Right lobe of liver (tissue), 4 donors: Measurements from ENCODE around the gene CIDEB.

Experiments used
- POLR2A ChIP-seq: fragments of 450-650 bp; IDR thresholded peaks from one replicate; pipeline ENCODE4 v1.6.1; 2017; ENCODE audit warnings: antibody characterized with exemption, mild to moderate bottlenecking
- TF ChIP-seq, protein P1 (sequence below), 4 donors: fragments of 200-600 bp in 3 of 4; fragments of 450-650 bp in 1 of 4; IDR thresholded peaks; one replicate each; pipeline versions ENCODE4 v1.5.1 to v1.8.0; 2016 to 2022; ENCODE audit warnings: antibody characterized with exemption in 4 of 4, mild to moderate bottlenecking in 2 of 4
- donor health status: DM: no; HTN: no; CAD: no.
- donor health status: DM: no; HTN: no; CAD: no.
- donor health status: DM: no; HTN: yes; CAD: no.

DNA sequence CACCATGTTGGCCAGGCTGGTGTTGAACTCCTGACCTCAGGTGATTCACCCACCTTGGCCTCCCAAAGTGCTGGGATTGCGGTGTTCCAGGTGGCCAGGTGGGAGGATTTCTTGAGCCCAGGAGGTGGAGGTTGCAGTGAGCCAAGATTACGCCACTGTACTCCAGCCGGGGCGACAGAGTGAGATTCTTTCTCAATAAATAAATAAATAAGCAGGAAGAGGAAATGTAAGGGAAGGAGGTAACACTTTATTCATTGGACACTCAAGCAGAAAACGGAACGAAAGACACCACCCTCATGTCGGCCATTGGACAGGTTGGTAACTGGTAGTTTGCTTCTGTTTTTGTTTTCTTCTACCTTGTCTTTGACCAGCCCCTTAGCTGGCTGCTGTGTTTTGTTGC lies 47.2 kb upstream of the CIDEB start:
- TF ChIP-seq, protein P1, sequence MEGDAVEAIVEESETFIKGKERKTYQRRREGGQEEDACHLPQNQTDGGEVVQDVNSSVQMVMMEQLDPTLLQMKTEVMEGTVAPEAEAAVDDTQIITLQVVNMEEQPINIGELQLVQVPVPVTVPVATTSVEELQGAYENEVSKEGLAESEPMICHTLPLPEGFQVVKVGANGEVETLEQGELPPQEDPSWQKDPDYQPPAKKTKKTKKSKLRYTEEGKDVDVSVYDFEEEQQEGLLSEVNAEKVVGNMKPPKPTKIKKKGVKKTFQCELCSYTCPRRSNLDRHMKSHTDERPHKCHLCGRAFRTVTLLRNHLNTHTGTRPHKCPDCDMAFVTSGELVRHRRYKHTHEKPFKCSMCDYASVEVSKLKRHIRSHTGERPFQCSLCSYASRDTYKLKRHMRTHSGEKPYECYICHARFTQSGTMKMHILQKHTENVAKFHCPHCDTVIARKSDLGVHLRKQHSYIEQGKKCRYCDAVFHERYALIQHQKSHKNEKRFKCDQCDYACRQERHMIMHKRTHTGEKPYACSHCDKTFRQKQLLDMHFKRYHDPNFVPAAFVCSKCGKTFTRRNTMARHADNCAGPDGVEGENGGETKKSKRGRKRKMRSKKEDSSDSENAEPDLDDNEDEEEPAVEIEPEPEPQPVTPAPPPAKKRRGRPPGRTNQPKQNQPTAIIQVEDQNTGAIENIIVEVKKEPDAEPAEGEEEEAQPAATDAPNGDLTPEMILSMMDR (IDR thresholded peaks at IDR 0.05), result no peak
- no peak for TF ChIP-seq POLR2A
